ENCODE results near the gene C11orf97.
"Not testable (repeated sequence)": the region's sequence is repeated elsewhere in the genome, so short reads cannot be mapped to it uniquely, and the experiment has no call there.

The C11orf97 gene

GRCh38 chr11:94511932-94512781, at the start of gene C11orf97:
TSS of gene C11orf97 (plus strand) at chr11:94512461. CDS start at chr11:94512529, 68 bp downstream.
- peak; percentile 42 for DNase-seq

GRCh38 chr11:94469416-94469815, 42.8 kb upstream of the C11orf97 start:
- DNase-seq: no peak

GRCh38 chr11:94472916-94473799, 39.1 kb upstream of the C11orf97 start:
- no peak for DNase-seq

- no peak for DNase-seq
These were observed 34.6 kb upstream of the C11orf97 start for GRCh38 chr11:94477624-94478023.

GRCh38 chr11:94481342-94481741, 30.9 kb upstream of the C11orf97 start:
- DNase-seq: no peak

- DNase-seq: no peak
These were observed 26.2 kb upstream of the C11orf97 start for GRCh38 chr11:94486068-94486467.

- peak; percentile 97 for DNase-seq
These were observed 18.8 kb upstream of the C11orf97 start, which contains the start of the genes ANKRD49 and MRE11 for GRCh38 chr11:94493281-94494125. TSS of gene ANKRD49 (plus strand) at chr11:94493984. CDS start at chr11:94496694, 2,710 bp downstream. TSS of gene MRE11 (minus strand) at chr11:94493844. CDS start at chr11:94492801, 1,043 bp downstream.

GRCh38 chr11:94494126-94494680, 18.1 kb upstream of the C11orf97 start:
- no peak for DNase-seq

- DNase-seq: no peak
These were observed 12.1 kb upstream of the C11orf97 start for GRCh38 chr11:94500181-94500580.

- no peak for DNase-seq
These were observed 10.7 kb upstream of the C11orf97 start for GRCh38 chr11:94501522-94501921.

- no peak for DNase-seq
These were observed 7.5 kb upstream of the C11orf97 start for GRCh38 chr11:94504689-94505293.

- not testable (repeated sequence) for DNase-seq
These were observed 5.7 kb upstream of the C11orf97 start for GRCh38 chr11:94506513-94506912.

GRCh38 chr11:94507485-94507884, 4.8 kb upstream of the C11orf97 start:
- no peak for DNase-seq

GRCh38 chr11:94513091-94513490, 830 bp downstream of the C11orf97 start:
- no peak for DNase-seq

GRCh38 chr11:94515398-94515797, 3.1 kb downstream of the C11orf97 start:
- DNase-seq: no peak

- DNase-seq: no peak
These were observed 4.5 kb downstream of the C11orf97 start for GRCh38 chr11:94516725-94517124.

GRCh38 chr11:94518300-94518699, 6.0 kb downstream of the C11orf97 start:
- no peak for DNase-seq

- no peak for DNase-seq
These were observed 7.3 kb downstream of the C11orf97 start for GRCh38 chr11:94519478-94520084.

- DNase-seq: no peak
These were observed 9.4 kb downstream of the C11orf97 start for GRCh38 chr11:94521684-94522083.

GRCh38 chr11:94524341-94524740, 12.1 kb downstream of the C11orf97 start:
- DNase-seq: no peak
